GM23248 (cell line): Measurements from ENCODE around the gene PRR5.

Source experiments
- EZH2 ChIP-seq: fragments of 200-600 bp; sonication (generic); IDR thresholded peaks from 2 replicates; pipeline ENCODE4 v1.6.1; 2018; ENCODE audit warnings: antibody characterized with exemption, mild to moderate bottlenecking; ENCODE audit not compliant: insufficient read depth, poor library complexity, severe bottlenecking
- EZH2phosphoT487 ChIP-seq: fragments of 200-600 bp; sonication (generic); IDR thresholded peaks from 2 replicates; pipeline ENCODE4 v1.6.1; 2018; ENCODE audit warnings: antibody characterized with exemption, moderate library complexity, mild to moderate bottlenecking, low read depth; ENCODE audit not compliant: insufficient read depth

DNA sequence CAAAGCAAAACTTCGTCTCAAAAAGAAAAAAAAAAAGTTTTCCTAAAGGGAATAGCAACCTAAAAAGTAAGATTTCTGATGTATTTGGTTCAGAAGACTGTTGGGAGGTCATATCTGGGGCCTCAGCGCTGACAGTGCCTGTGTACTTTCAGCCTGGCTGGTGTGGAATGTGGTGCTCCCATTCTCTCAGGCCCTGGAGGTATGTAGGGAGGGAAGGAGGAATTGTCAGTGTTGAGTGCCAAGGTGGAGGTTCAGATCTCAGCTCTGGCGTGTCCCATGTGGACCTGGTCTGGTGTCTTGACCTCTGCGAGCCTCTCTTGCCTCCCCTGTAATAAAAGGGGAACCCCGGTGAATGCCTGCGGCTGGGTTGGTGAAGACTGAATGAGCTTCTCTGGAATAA lies 22.4 kb downstream of the PRR5 start:
- TF ChIP-seq EZH2 (no peak), EZH2phosphoT487 (no peak)
